GM12874 (cell line): ENCODE data around the gene ORC4.

Experiments
- CTCF ChIP-seq: IDR thresholded peaks from 2 replicates; pipeline ENCODE4 v1.5.1; 2011; ENCODE audit warnings: low read depth, mild to moderate bottlenecking, control low read depth, low read length, moderate library complexity; ENCODE audit not compliant: insufficient read depth

Gene ORC4

GRCh38 chr2:147952118-147952517 lies 68.4 kb downstream of the ORC4 start:
- no peak for TF ChIP-seq CTCF

GRCh38 chr2:147945660-147946059 lies 74.9 kb downstream of the ORC4 start:
- no peak for TF ChIP-seq CTCF

GRCh38 chr2:147939313-147939712 lies 81.2 kb downstream of the ORC4 start:
- TF ChIP-seq CTCF: no peak

- peak; percentile 67 for TF ChIP-seq CTCF
These were observed 82.7 kb downstream of the ORC4 start for GRCh38 chr2:147937744-147938349.

- no peak for TF ChIP-seq CTCF
These were observed 85.5 kb downstream of the ORC4 start for GRCh38 chr2:147934881-147935620.

GRCh38 chr2:147933931-147934330 lies 86.6 kb downstream of the ORC4 start:
- TF ChIP-seq CTCF: no peak

- no peak for TF ChIP-seq CTCF
These were observed 93.4 kb downstream of the ORC4 start for GRCh38 chr2:147927053-147927588.
